Measurements from ENCODE around the gene UGGT1.
"Not testable (repeated sequence)": the region's sequence is repeated elsewhere in the genome, so short reads cannot be mapped to it uniquely, and the experiment has no call there.

The UGGT1 gene

GRCh38 chr2:128170776-128171175, 79.8 kb downstream of the UGGT1 start:
- DNase-seq, result no peak

- no peak for DNase-seq
These were observed 81.2 kb downstream of the UGGT1 start for GRCh38 chr2:128172191-128172590.

- DNase-seq, result not testable (repeated sequence)
These were observed 83.1 kb downstream of the UGGT1 start for GRCh38 chr2:128174067-128174466.

GRCh38 chr2:128177315-128177714, 86.3 kb downstream of the UGGT1 start:
- no peak for DNase-seq

GRCh38 chr2:128178149-128178649, 87.2 kb downstream of the UGGT1 start:
- no peak for DNase-seq

GRCh38 chr2:128178650-128179460, 87.9 kb downstream of the UGGT1 start:
- peak in 36 of 58 donors; percentile 7 to 72 (median 40) for DNase-seq

GRCh38 chr2:128179461-128179755, 88.4 kb downstream of the UGGT1 start:
- DNase-seq, result no peak

- no peak for DNase-seq
These were observed 89.0 kb downstream of the UGGT1 start for GRCh38 chr2:128180031-128180430.

- no peak for DNase-seq
These were observed 94.6 kb downstream of the UGGT1 start for GRCh38 chr2:128185576-128185975.

- DNase-seq, result no peak
These were observed 96.1 kb downstream of the UGGT1 start for GRCh38 chr2:128187032-128187654.

- no peak for DNase-seq
These were observed 104.5 kb downstream of the UGGT1 start for GRCh38 chr2:128195435-128195984.

GRCh38 chr2:128196026-128196425, 105.0 kb downstream of the UGGT1 start:
- no peak for DNase-seq

GRCh38 chr2:128196471-128196931, 105.5 kb downstream of the UGGT1 start:
- peak in 7 of 58 donors; percentile 7 to 42 (median 12) for DNase-seq

GRCh38 chr2:128197059-128197458, 106.1 kb downstream of the UGGT1 start:
- DNase-seq, result no peak

GRCh38 chr2:128198656-128199055, 107.7 kb downstream of the UGGT1 start:
- DNase-seq, result peak in 2 of 58 donors; percentile 16 to 18

- no peak for DNase-seq
These were observed 108.1 kb downstream of the UGGT1 start for GRCh38 chr2:128199141-128199540.

GRCh38 chr2:128202791-128203190, 111.8 kb downstream of the UGGT1 start:
- DNase-seq, result no peak

- no peak for DNase-seq
These were observed 115.2 kb downstream of the UGGT1 start for GRCh38 chr2:128206245-128206644.

GRCh38 chr2:128208023-128208422, 117.0 kb downstream of the UGGT1 start:
- DNase-seq, result no peak

GRCh38 chr2:128208631-128209324, 117.8 kb downstream of the UGGT1 start:
- DNase-seq, result not testable (repeated sequence)

GRCh38 chr2:128214251-128214650, 123.3 kb downstream of the UGGT1 start:
- DNase-seq, result no peak

Data from anterior cingulate cortex (tissue), 58 donors.